ENCODE data around the gene TERB2. TPM values are rescaled to one million over a fixed set of nuclear protein-coding genes. Genes with fewer than 3 reads are reported as not detected.
"Not testable (repeated sequence)": the region's sequence is repeated elsewhere in the genome, so short reads cannot be mapped to it uniquely, and the experiment has no call there.

Gene TERB2, protein sequence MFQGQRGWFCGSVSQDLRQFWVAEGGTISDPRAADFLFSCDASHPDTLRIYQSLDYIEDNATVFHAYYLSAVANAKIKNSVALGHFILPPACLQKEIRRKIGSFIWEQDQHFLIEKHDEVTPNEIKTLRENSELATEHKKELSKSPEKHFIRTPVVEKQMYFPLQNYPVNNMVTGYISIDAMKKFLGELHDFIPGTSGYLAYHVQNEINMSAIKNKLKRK
- total RNA-seq (2014; rRNA removed; shearing (Covaris generic)), result not detected in 2 replicates

GRCh38 chr15:44956388-44956787, at the start of gene TERB2:
TERB2 (plus strand) TSS chr15:44956687; CDS start chr15:44956719, 32 bp downstream.
- no peak for DNase-seq (ENCODE audit: low spot score)

- no peak for DNase-seq (ENCODE audit: low spot score)
These were observed 47.1 kb upstream of the TERB2 start for GRCh38 chr15:44909423-44909822.

DNA sequence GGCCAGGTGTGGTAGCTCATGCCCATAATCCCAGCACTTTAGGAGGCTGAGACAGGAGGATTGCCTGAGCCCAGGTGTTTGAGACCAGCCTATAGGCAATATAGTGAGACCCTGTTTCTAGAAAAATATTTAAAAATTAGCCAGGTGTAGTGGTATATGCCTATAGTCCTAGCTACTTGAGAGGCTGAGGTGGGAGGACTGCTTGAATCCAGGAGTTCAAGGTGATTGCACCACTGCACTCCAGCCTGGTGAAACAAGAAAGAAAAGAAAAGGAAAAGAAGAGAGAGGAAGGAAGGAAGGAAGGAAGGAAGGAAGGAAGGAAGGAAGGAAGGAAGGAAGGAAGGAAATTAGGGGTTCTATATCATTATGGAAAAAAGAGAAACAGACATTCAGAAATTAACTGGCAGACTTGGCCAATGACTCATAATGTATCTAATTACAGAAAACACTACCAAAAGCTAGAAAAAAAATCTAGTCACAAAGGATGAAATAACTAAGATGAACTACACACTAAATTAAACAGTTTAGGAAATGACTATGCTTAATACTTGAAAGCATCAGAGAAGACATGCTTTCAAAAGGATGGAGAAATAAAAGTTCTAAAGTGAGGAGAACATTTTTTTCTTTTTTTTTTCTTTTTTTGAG, 45.4 kb upstream of the TERB2 start:
- no peak for DNase-seq (ENCODE audit: low spot score)

DNA sequence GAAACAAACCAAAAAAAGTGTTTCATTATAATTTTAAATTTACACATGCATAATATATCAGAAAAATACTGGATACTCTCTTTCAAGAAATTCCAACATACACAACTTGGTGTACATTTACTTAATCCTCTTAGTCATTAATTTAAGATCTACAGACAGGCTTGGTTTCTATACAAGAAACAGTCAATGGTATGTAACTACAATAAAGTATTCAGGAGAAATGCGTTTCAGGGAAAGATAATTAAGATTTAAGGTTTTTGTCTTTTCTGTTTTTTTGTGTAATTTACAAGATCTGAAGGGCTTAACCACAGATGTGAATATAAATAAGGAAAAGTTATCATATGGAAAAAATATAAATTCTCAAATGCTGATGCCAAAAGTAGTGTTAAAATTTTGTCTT, 44.3 kb upstream of the TERB2 start:
- DNase-seq (ENCODE audit: low spot score), result not testable (repeated sequence)

DNA sequence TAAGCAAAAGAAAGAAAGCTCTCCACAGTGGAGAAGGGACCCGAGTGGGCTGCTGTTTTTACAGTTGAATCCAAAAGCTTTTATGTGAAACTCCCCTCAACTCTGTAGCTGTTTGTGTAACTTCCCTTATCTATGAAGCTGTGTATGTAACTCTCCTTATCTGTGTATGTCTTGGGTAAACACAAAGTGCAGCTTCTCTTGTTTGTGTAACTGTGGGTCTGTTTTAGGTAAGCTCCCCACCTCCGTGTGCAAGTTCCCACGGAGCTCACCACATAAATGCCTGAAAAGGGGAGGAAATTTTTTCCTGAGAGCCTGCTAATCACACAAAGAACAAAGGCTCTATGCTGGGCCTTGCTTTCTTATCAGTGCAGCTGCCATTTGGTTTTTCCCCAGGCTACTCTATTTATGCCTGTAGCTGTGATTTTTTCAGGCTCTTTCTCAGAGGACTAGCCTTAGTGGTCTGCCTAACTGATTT, 43.5 kb upstream of the TERB2 start:
- DNase-seq (ENCODE audit: low spot score), result not testable (repeated sequence)

DNA sequence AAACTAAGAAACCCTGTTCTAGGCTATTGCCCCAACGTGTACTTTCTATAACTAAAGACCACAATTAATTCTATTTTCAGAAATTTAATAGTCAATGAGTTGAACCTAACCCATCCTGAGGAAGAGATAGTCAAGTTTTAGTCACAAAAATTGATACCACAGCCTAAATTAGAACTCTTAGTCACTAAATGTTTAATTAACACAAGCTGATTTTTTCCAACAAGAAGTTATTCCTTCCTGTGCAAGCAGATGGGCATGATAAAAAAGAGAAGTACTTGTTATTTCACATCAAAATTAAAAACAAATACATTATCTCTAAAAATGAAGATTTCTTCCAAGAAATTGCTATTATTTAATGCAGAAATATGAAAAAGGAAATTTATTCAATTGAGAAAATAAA, 38.4 kb upstream of the TERB2 start:
- no peak for DNase-seq (ENCODE audit: low spot score)

DNA sequence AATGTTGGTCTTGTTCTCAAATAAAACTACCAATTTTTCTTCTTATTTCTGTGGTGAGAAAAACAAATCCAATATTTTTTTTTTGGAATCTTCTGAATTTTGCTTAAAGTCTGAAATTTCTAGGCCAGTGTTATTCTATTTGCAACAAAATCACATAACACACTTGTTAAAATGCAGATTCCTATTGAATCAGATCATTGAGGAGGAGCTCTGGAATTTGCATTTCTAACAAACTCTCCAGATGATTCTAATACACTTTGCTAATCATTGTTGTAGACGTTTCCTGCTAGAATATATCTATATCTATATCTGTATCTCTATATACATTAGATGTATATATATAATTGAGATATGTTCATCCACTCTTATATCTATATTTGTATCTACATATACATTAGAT, 27.8 kb upstream of the TERB2 start:
- DNase-seq (ENCODE audit: low spot score), result not testable (repeated sequence)

DNA sequence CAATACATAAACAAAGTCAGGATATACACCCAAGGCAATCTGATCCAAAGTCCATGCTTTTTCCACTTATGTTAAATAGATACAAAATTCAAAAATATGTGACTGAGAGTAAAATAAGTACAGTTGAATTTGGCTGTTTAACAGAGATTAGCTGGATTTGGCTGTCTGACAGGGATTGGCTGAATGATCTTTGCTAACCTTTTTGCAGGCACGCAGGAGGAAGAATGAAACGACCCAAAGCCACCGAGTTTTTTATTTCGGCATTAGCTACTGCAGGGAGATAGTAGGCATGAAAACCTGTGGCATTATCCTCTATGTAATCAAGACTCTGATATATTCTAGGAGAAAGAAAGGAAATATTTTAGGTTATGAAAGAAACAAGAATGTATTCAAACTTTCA, 26.2 kb upstream of the TERB2 start:
- DNase-seq (ENCODE audit: low spot score), result not testable (repeated sequence)

DNA sequence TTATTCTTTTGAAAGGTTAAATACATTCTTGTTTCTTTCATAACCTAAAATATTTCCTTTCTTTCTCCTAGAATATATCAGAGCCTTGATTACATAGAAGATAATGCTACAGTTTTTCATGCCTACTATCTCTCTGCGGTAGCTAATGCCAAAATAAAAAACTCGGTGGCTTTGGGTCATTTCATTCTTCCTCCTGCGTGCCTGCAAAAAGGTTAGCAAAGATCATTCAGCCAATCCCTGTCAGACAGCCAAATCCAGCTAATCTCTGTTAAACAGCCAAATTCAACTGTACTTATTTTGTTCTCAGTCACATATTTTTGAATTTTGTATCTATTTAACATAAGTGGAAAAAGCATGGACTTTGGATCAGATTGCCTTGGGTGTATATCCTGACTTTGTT, 1.8 kb downstream of the TERB2 start:
- not testable (repeated sequence) for DNase-seq (ENCODE audit: low spot score)

DNA sequence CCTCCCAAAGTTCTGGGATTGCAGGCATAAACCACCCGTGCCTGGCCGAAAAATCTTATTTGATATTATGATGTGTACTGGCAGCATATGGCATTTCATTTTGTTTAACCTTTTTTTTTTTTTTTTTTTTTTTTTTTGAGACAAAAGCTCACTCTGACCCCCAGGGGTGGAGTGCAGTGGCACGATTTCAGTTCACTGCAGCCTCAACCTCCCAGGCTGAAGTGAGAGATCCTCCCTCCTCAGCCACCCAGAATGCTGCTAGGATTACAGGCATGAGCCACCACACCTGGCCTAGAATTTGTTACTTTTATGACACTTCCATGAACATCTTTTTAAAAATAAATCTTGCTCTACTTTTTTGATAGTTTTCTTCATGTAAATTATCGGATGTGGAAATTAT, 12.0 kb downstream of the TERB2 start:
- DNase-seq (ENCODE audit: low spot score), result no peak

GRCh38 chr15:44971036-44971435, 14.5 kb downstream of the TERB2 start:
- no peak for DNase-seq (ENCODE audit: low spot score)

GRCh38 chr15:44976183-44976582, 19.7 kb downstream of the TERB2 start:
- DNase-seq (ENCODE audit: low spot score), result not testable (repeated sequence)

- not testable (repeated sequence) for DNase-seq (ENCODE audit: low spot score)
These were observed 21.3 kb downstream of the TERB2 start for GRCh38 chr15:44977781-44978180.

DNA sequence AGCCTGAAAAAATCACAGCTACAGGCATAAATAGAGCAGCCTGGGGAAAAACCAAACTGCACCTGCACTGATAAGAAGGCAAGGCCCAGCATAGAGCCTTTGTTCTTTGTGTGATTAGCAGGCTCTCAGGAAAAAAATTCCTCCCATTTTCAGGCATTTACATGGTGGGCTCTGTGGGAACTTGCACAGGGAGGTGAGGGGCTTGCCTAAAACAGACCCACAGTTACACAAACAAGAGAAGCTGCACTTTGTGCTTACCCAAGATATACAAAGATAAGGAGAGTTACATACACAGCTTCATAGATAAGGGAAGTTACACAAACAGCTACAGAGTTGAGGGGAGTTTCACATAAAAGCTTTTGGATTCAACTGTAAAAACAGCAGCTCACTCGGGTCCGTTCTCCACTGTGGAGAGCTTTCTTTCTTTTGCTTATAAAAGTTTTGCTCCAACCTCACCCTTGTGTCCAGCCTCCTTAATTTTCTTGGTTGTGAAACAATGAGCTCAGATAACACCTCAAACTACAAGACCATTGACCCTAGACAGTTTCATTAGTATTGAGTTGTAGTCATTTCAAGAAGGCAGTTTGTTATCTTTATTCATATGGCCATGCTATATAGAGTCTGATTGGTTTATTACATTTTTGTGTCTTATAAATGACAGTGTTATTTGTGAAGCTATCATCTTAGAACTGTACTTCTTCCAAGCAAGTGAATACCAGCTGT, 23.3 kb downstream of the TERB2 start:
- DNase-seq (ENCODE audit: low spot score), result not testable (repeated sequence)

DNA sequence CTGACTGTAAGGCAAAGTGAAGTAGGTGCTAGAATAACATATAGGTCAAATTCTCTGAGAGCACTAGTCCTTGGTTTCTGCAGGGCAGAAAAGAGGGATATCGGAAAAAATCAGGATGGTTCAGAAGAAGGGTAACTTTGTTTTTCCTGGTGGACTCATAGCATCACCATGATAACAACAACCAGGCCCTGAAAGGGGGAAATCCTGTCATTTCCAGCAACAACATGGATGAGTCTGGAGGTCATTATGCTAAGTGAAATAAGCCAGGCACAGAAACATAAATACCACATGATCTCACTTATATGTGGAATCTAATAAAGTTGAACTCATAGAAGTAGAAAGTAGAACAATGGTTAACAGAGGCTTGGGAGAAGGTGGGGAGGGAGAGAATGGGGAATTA, 27.7 kb downstream of the TERB2 start:
- not testable (repeated sequence) for DNase-seq (ENCODE audit: low spot score)

- DNase-seq (ENCODE audit: low spot score), result not testable (repeated sequence)
These were observed 30.0 kb downstream of the TERB2 start for GRCh38 chr15:44986346-44987055.

DNA sequence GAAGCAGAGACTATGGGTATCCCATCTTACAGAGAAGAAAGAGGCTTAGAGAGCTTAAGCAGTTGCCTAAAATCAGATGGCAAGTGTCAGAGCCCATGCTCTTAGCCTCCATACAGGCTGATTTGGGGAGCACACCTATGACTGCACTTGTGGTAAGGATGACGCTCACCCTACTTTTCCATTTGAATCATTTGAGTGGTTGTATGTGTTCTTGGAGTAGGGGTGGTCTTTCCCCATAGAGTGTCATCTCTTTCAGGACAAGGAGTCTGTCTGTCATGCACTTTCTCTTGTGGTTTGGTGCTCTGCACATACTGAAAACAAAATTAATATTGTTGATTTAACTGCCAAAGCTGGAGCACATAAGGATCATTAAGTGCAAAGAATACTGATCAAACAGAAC, 31.2 kb downstream of the TERB2 start:
- DNase-seq (ENCODE audit: low spot score), result not testable (repeated sequence)

GRCh38 chr15:44988184-44988869, 31.8 kb downstream of the TERB2 start:
- not testable (repeated sequence) for DNase-seq (ENCODE audit: low spot score)

GRCh38 chr15:44988870-44989219, 32.4 kb downstream of the TERB2 start:
- not testable (repeated sequence) for DNase-seq (ENCODE audit: low spot score)

DNA sequence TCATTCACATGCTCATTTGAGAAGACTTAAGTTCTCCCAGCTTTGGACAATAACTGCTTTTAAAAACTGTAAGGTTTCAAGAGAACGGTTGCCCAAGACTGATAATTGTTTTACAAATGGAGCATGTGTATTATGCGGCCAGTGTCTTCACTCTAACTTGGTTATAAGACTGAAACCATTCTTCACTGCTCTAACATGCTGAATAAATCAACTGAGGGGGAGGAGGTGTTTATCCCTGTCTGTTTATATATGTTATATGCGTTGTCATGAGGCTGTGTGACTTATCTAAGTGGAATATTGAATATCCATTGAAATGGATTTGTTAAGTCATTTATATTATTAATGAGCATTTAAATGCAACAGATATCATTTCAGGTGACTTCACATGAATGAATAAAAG, 41.1 kb downstream of the TERB2 start:
- DNase-seq (ENCODE audit: low spot score), result not testable (repeated sequence)

GRCh38 chr15:44999105-44999504, 42.6 kb downstream of the TERB2 start:
- no peak for DNase-seq (ENCODE audit: low spot score)
